NCI-H187 (cell line): ENCODE data around the gene EXOC6B.
"Not testable (repeated sequence)": the region's sequence is repeated elsewhere in the genome, so short reads cannot be mapped to it uniquely, and the experiment has no call there.

Experiments
- DNase-seq, 2 experiments: peaks; one replicate each; lab custom pipeline; 2025; lab: John Stamatoyannopoulos, UW

EXOC6B gene

DNA sequence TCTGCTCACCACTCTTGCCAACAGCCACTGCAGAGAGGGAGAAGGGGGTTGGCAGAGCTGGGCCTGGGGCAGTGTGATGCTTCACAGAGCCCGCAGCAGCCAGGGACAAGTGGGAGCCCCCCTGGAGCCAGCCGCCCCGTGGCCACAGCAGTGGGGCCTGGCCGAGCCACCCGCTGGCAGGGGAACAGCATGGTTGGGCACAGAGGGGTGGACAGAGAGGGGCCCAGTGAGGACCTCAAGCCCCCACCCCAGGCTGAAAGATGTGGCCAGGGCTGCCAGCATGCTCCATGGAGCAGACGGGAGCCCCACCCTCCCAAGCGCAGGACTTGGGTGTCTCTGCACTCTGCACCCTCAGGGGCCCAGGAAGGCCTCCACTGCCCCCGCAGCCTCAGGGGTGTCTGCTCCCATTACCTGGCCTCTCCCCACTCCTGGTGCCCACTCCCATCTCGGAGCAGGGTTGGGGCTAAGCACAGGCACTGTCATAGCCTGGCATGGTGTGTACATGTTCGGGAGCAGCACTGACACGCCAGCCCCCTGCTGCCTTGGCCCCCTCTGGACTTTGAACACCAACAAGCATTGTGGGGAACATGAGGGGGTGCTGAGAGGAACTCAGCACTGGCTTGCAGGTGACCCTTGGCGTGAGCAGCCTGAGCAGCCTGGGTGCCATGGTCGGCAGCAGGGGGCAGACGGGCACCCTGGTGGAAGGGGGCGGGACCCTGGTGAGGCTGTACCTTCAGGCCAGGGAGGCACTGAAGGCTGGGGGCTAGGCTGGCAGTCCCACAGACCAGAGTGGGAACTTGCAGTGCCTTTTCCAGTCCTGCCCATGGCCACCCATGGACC is 398.6 kb downstream of the EXOC6B start:
- DNase-seq: no peak

- DNase-seq: no peak
These were observed 399.8 kb downstream of the EXOC6B start for GRCh38 chr2:72425996-72426395.

GRCh38 chr2:72423756-72424155 is 402.1 kb downstream of the EXOC6B start:
- DNase-seq: no peak

- not testable (repeated sequence) for DNase-seq
These were observed 404.0 kb downstream of the EXOC6B start for GRCh38 chr2:72421771-72422379.

DNA sequence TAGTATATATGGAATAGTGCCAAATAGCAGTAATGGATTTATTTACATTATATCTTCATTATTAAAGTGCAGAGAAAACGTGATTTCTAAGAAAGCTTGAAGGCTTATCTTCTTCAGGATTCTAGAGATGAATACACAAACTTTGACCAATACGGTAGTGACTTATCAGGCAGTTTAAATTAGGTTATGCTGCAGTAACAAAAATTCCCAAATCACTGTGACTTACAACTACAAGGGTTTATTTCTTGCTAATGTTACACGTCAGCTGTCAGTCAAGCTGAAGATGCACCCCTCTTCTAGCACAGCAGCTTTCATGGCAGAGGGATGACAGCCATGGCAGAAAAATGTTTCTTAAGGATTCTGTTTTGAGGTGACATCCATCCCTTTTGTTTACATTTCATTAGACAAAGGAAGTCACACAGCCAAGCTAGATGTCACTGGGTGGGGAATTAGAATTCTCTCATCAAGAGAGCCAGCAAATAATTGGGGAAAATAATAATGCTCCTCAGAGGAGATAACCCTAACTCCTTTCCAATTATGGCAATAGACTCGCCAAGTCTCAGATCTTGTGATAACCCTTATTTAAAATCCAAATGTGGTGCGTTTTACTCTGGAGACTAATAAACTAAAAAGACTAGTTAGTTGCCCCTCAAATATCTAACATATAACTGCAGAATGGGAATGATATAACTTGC is 409.9 kb downstream of the EXOC6B start:
- no peak for DNase-seq

DNA sequence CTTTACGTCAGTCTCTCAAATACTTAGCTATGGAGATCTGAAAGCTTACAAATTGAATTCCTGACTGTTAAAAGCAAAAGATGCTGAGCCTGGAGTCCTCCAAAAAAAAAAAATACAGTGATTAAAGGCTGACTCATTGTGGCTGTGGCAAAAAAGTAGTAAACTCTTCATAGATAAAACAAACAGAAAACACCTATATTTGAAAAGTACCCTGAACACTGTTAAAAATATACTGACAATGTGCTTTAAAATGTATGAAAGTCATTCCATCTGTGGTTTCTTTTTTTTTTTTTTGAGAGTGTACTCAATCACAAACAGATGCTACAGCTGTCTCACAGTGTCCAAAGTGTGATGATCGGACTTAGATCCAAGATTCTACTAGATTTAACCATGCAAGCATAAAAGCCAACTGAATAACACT is 410.6 kb downstream of the EXOC6B start:
- no peak for DNase-seq

DNA sequence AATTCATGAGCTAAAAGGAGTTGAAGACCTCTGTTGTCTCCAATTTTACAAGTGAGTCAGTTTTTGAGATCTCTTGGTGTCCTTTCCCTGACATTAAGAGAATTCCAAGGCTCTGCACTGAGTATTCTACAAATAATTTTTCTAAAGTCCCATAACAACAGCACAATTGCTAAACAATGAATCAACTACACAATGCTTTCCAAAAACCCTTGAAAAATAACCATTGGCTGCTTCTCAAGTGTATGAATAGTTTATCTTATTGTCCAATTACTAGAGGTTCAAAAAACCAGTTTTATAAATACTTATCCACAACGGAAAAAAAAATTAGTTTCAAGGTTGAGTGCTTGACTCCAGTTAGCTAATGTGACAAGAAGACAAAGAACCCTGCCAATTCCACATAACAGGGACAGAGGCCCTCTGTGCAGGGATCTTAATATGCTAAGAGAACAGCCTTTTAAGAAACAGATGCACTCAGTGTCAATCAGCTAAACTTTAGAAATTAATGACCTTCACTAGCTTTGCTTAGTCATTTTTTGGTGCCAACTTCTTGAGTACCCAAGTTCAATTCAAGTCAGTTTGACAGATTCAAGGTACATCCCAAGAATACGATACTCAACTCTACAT is 411.6 kb downstream of the EXOC6B start:
- no peak for DNase-seq

DNA sequence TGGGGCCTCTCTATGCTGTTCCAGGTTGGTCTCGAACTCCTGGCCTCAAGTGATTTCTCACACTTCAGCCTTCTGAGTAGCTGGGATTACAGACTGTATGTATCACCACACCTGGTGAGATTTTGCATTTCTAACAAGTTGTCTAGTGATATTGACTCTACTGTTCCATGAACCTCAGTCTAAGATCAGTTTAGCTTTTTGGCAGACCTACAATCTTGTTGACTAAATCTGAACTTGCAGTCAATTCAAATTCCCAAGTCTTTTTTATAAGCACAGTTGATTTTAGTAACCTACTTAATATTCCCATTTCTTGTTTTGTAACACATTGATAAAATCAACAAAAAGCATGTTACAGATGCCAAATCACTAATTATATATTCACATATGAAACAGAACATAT is 412.1 kb downstream of the EXOC6B start:
- DNase-seq: no peak

GRCh38 chr2:72412214-72412613 is 413.6 kb downstream of the EXOC6B start:
- no peak for DNase-seq

GRCh38 chr2:72399879-72400278 is 426.0 kb downstream of the EXOC6B start:
- no peak for DNase-seq

- no peak for DNase-seq
These were observed 430.7 kb downstream of the EXOC6B start for GRCh38 chr2:72395096-72395495.

- no peak for DNase-seq
These were observed 431.2 kb downstream of the EXOC6B start for GRCh38 chr2:72394541-72395070.

GRCh38 chr2:72389447-72389846 is 436.4 kb downstream of the EXOC6B start:
- no peak for DNase-seq

- DNase-seq: no peak
These were observed 437.6 kb downstream of the EXOC6B start for GRCh38 chr2:72388263-72388662.

DNA sequence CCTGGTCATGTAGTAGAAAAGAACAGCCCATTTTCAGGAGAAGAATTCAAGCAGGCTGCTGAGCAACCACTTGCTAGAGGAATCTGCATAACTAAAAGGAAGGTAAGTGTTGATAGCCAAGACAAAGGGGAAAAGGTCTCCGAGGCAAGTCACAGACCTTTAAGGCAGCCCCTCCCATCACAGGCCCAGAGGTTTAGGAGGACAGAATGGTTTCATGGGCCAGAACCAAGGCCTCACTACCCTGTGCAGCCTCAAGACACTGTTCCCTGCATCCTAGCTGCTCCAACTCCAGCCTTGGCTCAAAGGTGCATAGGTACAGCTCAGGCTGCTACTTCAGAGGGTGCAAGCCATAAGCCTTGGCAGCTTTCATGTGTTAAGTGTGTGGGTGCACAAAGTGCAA is 439.5 kb downstream of the EXOC6B start:
- no peak for DNase-seq

GRCh38 chr2:72378753-72379348 is 447.0 kb downstream of the EXOC6B start:
- DNase-seq: no peak

DNA sequence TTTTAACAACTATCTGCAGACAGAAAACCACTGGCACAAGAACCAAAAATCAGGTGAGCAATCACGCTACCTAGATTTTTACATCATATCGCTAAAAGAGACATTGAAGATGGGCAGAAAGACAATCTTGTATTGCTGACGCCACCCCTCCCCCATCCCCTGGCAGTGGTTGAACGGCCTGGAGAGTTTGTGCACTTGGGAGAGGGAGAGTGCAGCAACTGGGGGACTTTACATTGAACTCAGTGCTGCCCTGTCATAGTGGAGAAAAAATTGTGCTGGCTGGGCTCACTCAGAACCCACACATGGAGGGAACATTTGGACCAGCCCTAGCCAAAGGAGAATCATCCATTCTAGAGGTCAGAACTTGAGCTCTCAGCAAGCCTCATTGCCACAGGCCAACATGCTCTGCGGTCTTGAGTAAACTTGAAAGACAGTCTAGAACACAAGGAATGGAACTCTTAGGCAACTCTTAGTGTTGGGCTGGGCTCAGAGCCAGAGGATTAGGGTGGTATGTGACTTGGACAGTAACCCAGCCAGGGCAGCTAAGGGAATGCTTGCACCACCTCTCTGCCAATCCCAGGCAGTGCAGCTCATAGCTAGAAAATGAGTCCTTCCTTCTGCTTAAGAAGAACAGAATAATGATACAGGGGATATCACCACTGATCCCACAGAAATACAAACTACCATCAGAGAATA is 458.2 kb downstream of the EXOC6B start:
- DNase-seq: no peak

DNA sequence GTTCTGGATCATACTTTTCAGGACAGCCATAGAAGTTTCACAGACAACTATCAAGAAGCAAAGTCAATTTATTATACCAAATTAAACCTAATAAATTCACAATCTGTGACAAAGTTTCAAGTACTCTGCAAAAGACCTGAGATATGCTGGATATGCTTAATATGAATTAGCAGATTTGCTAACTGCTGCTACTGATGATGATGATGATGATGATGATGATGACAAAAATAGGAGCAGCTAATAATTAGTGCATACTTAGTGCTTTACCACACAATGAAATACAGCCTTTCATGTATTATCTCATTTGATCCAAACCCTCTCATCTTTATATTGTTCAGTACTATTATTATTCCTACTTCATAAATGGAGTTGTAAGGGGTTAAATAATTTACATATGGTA is 462.4 kb downstream of the EXOC6B start:
- no peak for DNase-seq

- no peak for DNase-seq
These were observed 463.1 kb downstream of the EXOC6B start for GRCh38 chr2:72362733-72363132.

DNA sequence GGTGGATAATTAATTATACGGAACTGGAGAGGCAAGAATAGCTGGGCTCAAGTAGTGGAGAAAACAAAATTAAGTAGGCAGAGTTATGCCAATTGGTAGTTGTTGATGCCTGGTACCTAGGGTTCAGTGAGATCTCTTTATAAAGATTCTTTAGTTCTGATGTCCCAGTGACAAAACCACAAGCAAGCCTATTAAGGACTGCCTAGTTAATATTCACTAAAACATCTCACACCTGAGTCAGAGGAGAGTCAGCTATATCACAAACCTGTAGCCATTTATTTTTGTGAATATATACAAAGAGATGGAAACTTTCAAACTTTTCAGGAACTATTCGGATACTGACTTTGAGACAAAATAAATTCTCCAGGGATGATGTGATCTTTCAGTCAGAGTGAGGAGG is 464.3 kb downstream of the EXOC6B start:
- DNase-seq: no peak

DNA sequence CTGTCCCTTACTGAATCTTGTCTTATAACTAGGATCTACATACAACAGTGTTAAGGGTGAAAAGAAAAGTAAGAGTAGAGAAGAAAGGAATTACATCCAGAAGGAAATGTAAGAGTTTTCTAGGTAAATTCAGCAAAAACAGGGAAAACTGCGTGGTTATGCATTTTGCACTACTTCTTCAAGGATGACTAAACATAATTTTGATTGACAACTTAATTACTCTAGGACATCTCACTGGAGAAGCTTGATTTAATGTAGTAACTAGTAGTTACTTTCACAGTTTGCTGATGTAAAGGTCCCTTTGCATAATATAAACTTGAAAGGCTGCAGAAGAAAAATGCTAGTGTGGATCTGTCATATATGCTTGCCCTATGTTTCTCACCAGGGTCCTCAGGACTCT is 464.8 kb downstream of the EXOC6B start:
- DNase-seq: no peak
